COR-L47 (cell line): Measurements from ENCODE around the gene SMAD4.
A peak's percentile ranks its signal among the peaks of the same experiment; 100 is the strongest.
"Not testable (repeated sequence)": the region's sequence is repeated elsewhere in the genome, so short reads cannot be mapped to it uniquely, and the experiment has no call there.

Experiments used
- DNase-seq: peaks from one replicate; lab custom pipeline; 2025; lab: John Stamatoyannopoulos, UW

SMAD4 gene

GRCh38 chr18:51070545-51070944, 40.5 kb downstream of the SMAD4 start:
- DNase-seq, result no peak

GRCh38 chr18:51072586-51073313, 42.7 kb downstream of the SMAD4 start:
- DNase-seq, result no peak

- no peak for DNase-seq
Observed at GRCh38 chr18:51074605-51075004, 44.6 kb downstream of the SMAD4 start.

GRCh38 chr18:51076503-51076902, 46.5 kb downstream of the SMAD4 start:
- DNase-seq, result no peak

- DNase-seq, result no peak
Observed at GRCh38 chr18:51077217-51077616, 47.2 kb downstream of the SMAD4 start.

GRCh38 chr18:51078026-51078425, 48.0 kb downstream of the SMAD4 start:
- no peak for DNase-seq

DNA sequence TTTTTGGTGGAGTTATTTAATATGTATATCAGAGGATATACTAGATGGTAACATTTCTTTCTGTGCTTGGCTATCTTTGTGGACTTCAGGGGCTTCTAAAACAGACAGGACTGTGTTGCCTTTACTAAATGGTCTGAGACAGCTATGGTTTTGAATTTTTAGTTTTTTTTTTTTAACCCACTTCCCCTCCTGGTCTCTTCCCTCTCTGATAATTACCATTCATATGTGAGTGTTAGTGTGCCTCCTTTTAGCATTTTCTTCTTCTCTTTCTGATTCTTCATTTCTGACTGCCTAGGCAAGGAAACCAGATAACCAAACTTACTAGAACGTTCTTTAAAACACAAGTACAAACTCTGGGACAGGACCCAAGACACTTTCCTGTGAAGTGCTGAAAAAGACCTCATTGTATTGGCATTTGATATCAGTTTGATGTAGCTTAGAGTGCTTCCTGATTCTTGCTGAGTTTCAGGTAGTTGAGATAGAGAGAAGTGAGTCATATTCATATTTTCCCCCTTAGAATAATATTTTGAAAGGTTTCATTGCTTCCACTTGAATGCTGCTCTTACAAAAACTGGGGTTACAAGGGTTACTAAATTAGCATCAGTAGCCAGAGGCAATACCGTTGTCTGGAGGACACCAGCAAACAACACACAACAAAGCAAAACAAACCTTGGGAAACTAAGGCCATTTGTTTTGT, 52.7 kb downstream of the SMAD4 start:
- DNase-seq, result no peak

- no peak for DNase-seq
Observed at GRCh38 chr18:51083398-51083797, 53.4 kb downstream of the SMAD4 start.

GRCh38 chr18:51088410-51088809, 58.4 kb downstream of the SMAD4 start:
- no peak for DNase-seq

DNA sequence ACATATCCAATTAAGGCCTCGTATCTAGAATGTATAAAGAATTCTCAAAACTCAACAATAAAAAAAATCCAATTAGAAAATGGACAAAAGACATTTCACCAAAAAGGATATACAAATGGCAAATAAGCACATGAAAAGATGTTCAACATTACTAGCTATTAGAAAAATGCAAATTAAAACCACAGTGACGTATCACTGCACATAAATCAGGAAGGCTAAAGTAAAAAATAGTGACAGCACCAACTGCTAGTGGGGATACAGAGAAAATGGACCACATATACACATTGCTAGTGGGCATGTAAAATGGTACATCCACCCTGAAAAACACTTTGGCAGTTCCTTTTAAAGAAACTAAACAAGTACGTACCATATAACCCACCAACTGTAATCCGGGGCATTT, 59.7 kb downstream of the SMAD4 start:
- DNase-seq, result no peak

- no peak for DNase-seq
Observed at GRCh38 chr18:51091270-51091669, 61.3 kb downstream of the SMAD4 start.

- DNase-seq, result no peak
Observed at GRCh38 chr18:51092117-51092516, 62.1 kb downstream of the SMAD4 start.

DNA sequence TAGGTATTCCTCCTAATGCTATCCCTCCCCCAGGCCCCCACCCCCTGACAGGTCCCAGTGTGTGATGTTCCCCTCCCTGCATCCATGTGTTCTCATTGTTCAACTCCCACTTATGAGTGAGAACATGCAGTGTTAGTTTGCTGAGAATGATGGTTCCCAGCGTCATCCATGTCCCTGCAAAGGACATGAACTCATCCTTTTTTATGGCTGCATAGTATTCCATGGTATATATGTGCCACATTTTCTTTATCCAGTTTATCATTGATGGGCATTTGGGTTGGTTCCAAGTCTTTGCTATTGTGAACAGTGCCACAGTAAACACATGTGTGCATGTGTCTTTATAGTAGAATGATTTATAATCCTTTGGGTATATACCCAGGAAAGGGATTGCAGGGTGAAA, 63.0 kb downstream of the SMAD4 start:
- not testable (repeated sequence) for DNase-seq

GRCh38 chr18:51097021-51097822, 67.2 kb downstream of the SMAD4 start:
- no peak for DNase-seq

DNA sequence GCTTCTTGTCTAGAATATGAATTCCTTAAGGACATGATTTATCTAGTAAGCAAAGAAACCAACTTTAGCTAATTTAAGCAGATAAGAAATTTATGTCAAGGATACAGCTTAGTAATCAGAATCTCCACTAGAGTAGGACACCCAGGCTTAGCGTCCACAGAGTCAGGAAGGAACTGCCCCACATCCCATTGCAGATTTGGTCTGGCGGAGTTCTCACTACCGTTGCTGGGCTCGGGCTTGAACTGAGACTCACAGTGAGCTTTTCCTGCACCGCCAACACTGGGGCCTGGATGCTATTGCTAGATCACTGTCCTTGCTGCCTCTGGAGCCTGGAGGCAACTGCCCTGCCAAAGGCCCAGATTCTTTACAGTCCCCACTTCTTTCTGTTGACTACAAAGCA, 68.1 kb downstream of the SMAD4 start:
- DNase-seq, result no peak

GRCh38 chr18:51098513-51098912, 68.5 kb downstream of the SMAD4 start:
- no peak for DNase-seq

GRCh38 chr18:51100385-51101120, 70.5 kb downstream of the SMAD4 start:
- no peak for DNase-seq

- DNase-seq, result no peak
Observed at GRCh38 chr18:51107082-51107481, 77.1 kb downstream of the SMAD4 start.

GRCh38 chr18:51107598-51108305, 77.7 kb downstream of the SMAD4 start:
- no peak for DNase-seq

DNA sequence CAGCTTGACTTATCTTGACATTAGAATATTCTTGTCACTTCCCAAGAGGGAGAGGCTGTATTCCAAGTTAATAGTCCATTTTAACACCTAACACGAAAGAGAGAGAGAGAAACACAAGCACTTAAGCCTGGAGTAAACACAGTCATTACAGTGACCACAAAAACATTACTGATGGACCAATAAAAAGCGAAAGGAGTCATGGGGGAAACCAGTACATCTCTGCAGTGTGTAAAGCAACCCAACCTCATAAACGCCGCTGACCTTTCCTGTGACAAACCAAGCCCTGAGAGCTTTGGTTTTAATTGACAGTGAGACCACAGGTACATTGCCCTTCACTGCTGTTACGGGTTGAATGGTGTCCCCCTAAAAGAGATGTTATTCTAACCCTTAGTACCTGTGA, 78.3 kb downstream of the SMAD4 start:
- DNase-seq, result no peak

- peak; percentile 25 for DNase-seq
Observed at GRCh38 chr18:51110073-51110797, 80.2 kb downstream of the SMAD4 start.
